DND-41 (cell line): ENCODE measurements around the gene ZNF575.

Experiments
- ATAC-seq: fragments of 200-7000 bp; cut with Tn5 transposase; 3 replicates; pipeline ENCODE4 v1.9.1; 2021; ENCODE audit warnings: low read depth; ENCODE audit not compliant: insufficient read depth
- DNase-seq: peaks from one replicate; pipeline ENCODE4 v3.0.0-alpha.2; 2020
- H2AFZ ChIP-seq: 2 replicates; pipeline ENCODE4 v1.6.0; 2012; ENCODE audit warnings: low read depth, low read length
- H3K27ac ChIP-seq: 2 replicates; pipeline ENCODE4 v1.5.1; 2012; ENCODE audit warnings: low read length, inconsistent platforms
- H3K27me3 ChIP-seq: fragments of 200-600 bp; sonication (generic); 2 replicates; pipeline ENCODE4 v1.6.0; 2012; ENCODE audit warnings: low read length, mild to moderate bottlenecking, inconsistent platforms; ENCODE audit not compliant: insufficient read depth, poor library complexity
- H3K36me3 ChIP-seq: 2 replicates; pipeline ENCODE4 v1.5.1; 2012; ENCODE audit warnings: low read length, inconsistent platforms; ENCODE audit not compliant: insufficient read depth
- H3K4me1 ChIP-seq: 2 replicates; pipeline ENCODE4 v1.5.1; 2012; ENCODE audit warnings: mild to moderate bottlenecking, low read length; ENCODE audit not compliant: insufficient read depth
- H3K4me2 ChIP-seq: 2 replicates; pipeline ENCODE4 v1.6.0; 2012; ENCODE audit warnings: mild to moderate bottlenecking, moderate library complexity, low read length, inconsistent platforms; ENCODE audit not compliant: insufficient read depth
- H3K4me3 ChIP-seq, 2 experiments: fragments of 200-600 bp in 1 of 2; shearing (Covaris generic) in 1 of 2; 2 replicates each; pipeline ENCODE4 v1.5.1; 2012 to 2016; ENCODE audit warnings: inconsistent platforms in 2 of 2, low read length in 2 of 2, mild to moderate bottlenecking in 2 of 2, low read depth in 1 of 2, moderate library complexity in 1 of 2
- H3K79me2 ChIP-seq: 2 replicates; pipeline ENCODE4 v1.6.0; 2012; ENCODE audit warnings: low read length, inconsistent platforms; ENCODE audit not compliant: insufficient read depth
- H3K9ac ChIP-seq: 2 replicates; pipeline ENCODE4 v1.6.0; 2012; ENCODE audit warnings: low read depth, mild to moderate bottlenecking, inconsistent platforms, low read length, moderate library complexity
- H3K9me3 ChIP-seq: 2 replicates; pipeline ENCODE4 v1.5.1; 2012; ENCODE audit warnings: low read length, moderate library complexity, mild to moderate bottlenecking, inconsistent platforms; ENCODE audit not compliant: insufficient read depth, severe bottlenecking
- H4K20me1 ChIP-seq: 2 replicates; pipeline ENCODE4 v1.6.0; 2012; ENCODE audit warnings: low read length; ENCODE audit not compliant: insufficient read depth
- EZH2 ChIP-seq: IDR thresholded peaks from 3 replicates; pipeline ENCODE4 v1.6.1; 2012; ENCODE audit warnings: borderline replicate concordance, low read depth, mild to moderate bottlenecking, moderate library complexity, low read length, inconsistent platforms; ENCODE audit not compliant: severe bottlenecking
- TF ChIP-seq, protein P1 (sequence below): IDR thresholded peaks from 2 replicates; pipeline ENCODE4 v1.5.1; 2012; ENCODE audit warnings: borderline replicate concordance, low read length, moderate library complexity, mild to moderate bottlenecking; ENCODE audit not compliant: poor library complexity, severe bottlenecking; ENCODE audit errors: extremely low read depth

ZNF575 gene

DNA sequence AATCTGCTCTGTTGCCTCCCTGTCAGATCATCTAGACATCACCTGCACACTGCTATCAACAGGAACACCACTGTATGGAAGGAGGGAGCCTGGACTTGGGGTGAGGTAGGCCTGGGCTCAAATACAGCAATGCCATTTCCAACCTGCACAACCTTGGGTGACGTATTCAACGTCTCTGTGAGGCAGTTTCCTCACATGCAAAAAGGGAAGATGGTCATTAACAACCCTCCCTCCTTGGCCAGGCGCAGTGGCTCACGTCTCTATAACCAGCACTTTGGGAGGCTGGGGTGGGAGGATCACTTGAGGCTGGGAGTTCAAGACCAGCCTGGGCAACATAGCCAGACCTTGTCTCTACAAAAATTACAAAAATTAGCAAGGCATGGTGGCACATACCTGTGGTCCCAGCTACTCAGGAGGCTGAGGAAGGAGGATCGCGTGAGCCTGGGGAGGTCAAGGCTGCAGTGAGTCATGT, 29.3 kb downstream of the ZNF575 start:
- Histone ChIP-seq H3K4me3 (0 out of 4 replicates have a peak overlapping the region, but pooled peaks of 1 of the 2 experiments have one; percentile 16), H3K4me2 (peak overlapping the region; percentile 51), H3K9me3 (no peaks in the 10 kb centered on the region), H2AFZ (no peak overlapping the region), H3K9ac (peak overlapping the region; percentile 34), H3K36me3 (peaks cover 33% of the 10 kb centered on the region), H3K27ac (peak overlapping the region; percentile 81), H3K79me2 (peaks cover 33% of the 10 kb centered on the region), H4K20me1 (peaks cover 23% of the 10 kb centered on the region), H3K27me3 (no peaks in the 10 kb centered on the region), H3K4me1 (peaks cover 28% of the 10 kb centered on the region)
- no peak for DNase-seq
- TF ChIP-seq EZH2, result no peak
- TF ChIP-seq, protein P1, sequence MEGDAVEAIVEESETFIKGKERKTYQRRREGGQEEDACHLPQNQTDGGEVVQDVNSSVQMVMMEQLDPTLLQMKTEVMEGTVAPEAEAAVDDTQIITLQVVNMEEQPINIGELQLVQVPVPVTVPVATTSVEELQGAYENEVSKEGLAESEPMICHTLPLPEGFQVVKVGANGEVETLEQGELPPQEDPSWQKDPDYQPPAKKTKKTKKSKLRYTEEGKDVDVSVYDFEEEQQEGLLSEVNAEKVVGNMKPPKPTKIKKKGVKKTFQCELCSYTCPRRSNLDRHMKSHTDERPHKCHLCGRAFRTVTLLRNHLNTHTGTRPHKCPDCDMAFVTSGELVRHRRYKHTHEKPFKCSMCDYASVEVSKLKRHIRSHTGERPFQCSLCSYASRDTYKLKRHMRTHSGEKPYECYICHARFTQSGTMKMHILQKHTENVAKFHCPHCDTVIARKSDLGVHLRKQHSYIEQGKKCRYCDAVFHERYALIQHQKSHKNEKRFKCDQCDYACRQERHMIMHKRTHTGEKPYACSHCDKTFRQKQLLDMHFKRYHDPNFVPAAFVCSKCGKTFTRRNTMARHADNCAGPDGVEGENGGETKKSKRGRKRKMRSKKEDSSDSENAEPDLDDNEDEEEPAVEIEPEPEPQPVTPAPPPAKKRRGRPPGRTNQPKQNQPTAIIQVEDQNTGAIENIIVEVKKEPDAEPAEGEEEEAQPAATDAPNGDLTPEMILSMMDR, result no peak
- ATAC-seq, result no peak

DNA sequence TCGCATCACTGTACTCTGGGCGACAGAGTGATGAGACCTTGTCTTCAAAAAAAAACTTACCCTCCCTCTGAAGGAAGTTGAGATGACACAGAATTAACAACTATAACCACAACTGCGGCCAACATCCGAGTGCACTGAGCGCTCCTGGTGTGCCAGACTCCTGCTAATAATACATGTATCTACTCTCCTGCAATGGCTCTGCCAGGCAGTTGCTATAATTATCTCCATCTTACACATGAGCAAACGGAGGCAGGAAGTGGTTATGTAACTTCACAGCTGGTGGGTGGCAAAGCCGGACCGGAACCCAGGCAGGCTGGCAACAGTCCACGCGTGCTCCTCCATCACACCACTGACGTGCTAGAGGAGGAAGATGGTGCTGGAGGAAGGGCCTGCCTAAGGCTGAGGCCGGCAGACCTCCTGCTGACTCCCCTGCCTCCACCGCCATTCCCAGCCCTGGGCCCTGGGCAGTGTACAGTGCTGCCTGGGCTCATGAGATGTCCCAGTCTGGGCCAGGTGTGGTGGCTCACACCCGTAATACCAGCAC, 29.8 kb downstream of the ZNF575 start:
- Histone ChIP-seq H3K27ac (peak overlapping the region; percentile 81), H2AFZ (no peak overlapping the region), H3K79me2 (peaks cover 37% of the 10 kb centered on the region), H3K9me3 (no peaks in the 10 kb centered on the region), H3K36me3 (peaks cover 32% of the 10 kb centered on the region), H3K9ac (peak overlapping the region; percentile 34), H3K4me2 (peak overlapping the region; percentile 51), H3K4me3 (no peak overlapping the region), H3K4me1 (peaks cover 28% of the 10 kb centered on the region), H3K27me3 (no peaks in the 10 kb centered on the region), H4K20me1 (peaks cover 23% of the 10 kb centered on the region)
- DNase-seq, result peak; percentile 88
- no peak for TF ChIP-seq EZH2
- TF ChIP-seq, protein P1, result no peak
- ATAC-seq, result peak; percentile 98

GRCh38 chr19:43563816-43564457, 30.9 kb downstream of the ZNF575 start:
- H3K27ac ChIP-seq, result peak overlapping the region; percentile 81
- H3K9me3 ChIP-seq, result no peaks in the 10 kb centered on the region
- TF ChIP-seq, protein P1, result no peak
- TF ChIP-seq EZH2, result no peak
- peaks cover 28% of the 10 kb centered on the region for H3K4me1 ChIP-seq
- no peak for DNase-seq
- peaks cover 44% of the 10 kb centered on the region for H3K79me2 ChIP-seq
- no peak overlapping the region for H2AFZ ChIP-seq
- H3K4me3 ChIP-seq, result no peak overlapping the region
- ATAC-seq, result no peak
- H3K27me3 ChIP-seq, result no peaks in the 10 kb centered on the region
- peaks cover 28% of the 10 kb centered on the region for H3K36me3 ChIP-seq
- H4K20me1 ChIP-seq, result peaks cover 23% of the 10 kb centered on the region
- H3K9ac ChIP-seq, result no peak overlapping the region
- H3K4me2 ChIP-seq, result no peak overlapping the region
